HuH-7 (cell line): ENCODE results near the gene PHKG2.

Experiments
- DNase-seq: peaks from one replicate; pipeline ENCODE4 v3.0.0; 2011; ENCODE audit warnings: low spot score

Gene PHKG2

DNA sequence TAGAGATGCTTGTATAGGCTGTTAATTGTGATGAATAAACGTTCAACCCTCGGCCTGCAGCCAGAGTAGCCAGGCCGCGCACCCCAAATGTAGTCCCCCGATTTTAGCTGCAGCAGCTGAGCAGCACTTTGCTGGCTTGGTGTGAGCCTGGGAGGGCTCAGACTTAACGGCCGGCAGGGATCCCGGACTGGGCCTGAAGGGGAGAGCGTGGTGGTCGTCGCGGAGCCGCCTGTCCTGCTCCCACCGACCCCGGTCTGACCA is 26.8 kb downstream of the PHKG2 start:
- DNase-seq, result no peak

DNA sequence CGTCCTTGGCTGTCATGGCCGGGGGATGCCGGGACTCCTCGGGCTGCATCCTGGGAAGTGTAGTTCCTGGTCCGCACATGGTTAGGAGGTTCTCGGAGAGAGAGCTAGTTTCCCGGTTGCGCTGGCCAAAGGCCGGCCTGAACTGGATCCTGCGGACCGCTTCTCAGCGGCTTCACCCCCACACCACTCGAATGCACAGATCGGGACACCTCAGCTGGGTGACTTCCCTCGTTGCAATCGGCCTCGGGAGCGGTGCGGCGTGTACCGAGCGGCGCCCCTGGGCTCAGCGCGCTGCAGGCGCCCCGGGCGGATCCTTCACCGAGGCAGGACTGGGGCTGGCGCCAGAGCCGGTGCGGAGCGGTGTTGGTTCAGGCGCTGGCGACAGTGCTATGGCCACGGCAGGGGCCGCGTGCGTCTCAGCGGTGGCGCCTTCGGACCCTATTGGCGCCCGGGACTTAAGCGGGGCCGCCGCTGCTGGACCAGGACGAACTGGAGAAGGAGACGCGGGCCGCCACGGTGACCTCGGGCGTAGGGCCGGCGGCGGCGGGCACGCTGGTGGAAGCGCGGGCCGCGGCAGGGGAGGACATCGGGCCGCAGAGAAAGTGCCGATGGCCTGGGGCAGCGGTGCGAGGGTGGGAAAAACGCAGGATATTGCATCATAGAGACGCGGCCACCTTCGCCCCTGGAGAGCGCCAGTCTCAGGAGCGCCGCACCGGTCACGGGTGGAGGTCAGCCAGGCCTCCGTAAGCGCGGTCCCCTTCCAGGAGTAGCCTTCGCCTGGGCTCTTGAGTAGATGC is 27.4 kb downstream of the PHKG2 start:
- DNase-seq, result peak; percentile 95

DNA sequence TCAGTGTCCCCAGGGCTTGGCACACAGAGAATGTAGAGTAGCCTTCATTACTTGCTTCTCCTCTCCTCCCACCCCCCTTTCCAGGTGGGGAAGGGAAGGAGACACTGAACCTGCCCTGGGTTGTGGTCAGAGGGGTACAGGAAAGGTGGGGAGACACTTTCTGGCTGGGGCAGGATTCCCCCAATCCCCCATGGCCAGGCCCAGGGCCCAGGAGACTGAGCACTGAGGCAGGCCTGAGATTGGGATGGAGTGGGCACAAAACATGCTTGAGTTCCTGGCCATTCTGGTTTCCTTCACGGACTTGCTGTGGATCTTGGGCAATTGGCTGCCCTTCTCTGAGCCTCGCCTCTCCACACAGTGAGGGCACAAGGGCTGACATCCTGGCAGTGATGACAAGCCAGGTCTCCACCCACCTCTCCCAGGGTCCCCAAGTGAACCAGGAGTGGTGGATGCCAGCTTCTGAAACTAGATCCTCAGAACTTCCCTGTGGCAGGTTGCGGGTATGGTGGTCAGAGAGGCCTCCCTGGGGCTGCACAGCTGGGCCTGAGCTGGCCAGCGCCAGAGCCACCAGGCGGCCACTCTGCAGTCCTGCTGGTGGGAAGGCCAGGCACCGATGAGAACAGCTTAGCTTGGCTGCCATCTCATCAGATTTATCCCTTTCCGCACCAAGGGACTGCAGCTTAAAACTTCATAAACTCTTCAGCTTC is 29.5 kb downstream of the PHKG2 start:
- DNase-seq, result no peak

DNA sequence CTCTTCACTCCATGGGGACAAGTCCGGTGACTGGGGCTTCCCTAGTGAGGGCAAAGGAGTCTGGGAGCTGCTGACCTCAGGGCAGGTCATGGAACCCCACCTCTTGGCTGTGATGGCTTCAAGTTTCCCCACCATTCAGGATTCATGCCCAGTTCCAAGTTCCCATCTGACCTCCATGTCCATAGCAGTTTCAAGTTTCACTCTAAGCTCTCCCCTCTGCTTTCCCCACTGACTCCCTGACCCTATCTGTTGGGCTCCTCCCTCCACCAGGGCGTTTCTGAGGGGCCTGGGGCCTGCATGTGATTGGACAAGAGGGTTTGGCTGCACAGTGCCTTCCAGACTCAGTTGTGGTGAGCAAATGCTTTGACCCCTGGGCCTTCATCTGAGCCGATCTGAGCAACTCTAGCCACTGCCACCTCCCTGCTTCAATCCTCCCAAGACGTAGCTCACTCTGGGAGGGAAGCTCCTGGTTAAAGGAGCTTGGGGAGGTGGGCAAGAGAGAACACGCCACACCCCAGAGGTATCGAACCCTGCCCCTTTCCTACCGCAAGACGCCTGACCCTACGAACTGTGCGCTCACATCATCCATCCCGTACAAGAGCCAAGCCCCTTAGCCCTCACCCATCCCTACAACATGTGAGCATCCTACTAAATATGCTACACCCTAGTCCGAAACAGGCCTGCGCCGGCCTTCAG is 30.5 kb downstream of the PHKG2 start:
- DNase-seq, result no peak

DNA sequence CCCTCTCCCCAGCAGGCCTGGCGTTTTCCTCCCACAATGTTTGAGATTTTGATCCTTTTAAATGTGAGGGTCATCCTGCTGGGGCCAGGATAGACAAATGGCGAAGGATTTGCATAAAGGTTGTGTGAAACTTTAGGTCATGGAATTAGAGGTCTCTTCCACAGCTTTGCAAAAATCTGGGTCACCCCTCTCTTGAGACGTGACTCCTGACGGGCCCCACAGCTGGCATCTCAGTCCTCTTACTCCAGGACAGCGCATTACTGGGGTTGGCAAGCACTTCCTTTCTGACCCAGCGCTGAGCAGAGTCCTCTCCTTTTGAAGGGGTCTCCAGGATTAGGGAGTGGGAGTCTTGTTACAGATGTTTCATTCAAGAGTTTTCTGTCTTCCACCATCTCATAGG is 31.4 kb downstream of the PHKG2 start:
- DNase-seq, result no peak

DNA sequence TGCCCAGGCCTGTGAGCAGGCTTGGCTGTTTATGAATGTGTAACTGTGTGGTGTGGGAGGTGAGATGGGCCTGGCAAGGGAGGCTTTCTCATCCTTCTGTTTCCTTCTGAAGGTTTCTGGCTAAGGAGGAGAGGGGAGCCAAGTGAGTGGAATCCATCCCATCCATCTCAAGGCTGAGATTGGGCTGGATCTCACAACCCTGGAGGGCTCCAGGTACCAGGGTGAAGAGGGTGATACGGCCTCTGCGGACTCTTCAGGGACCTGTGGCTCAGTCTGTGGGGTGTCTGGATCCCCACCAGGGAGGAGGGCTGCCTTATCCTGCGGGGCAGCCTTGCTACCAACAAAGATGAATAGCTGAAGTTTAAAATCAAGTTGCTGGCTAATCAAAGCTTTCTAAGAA is 31.8 kb downstream of the PHKG2 start:
- DNase-seq, result no peak

DNA sequence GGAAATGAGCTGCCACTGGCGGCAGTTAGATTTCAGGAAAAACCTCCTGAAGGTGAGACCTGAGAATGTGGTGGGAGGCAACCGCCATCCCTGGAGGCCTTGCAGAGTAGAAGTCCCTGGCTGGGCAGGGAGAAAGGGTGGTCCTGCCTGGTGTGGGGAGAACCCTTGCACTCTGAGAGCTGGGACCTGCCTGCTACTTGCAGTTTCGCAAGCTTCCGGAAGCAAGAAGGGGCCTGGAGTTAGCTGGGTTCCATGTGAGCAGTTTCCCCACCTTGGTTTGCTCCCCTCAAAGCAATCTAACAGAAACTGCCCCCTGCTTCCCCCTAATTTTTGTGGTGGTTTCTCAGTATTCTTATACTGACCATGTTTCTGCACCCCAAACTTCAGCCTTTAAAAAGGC is 32.3 kb downstream of the PHKG2 start:
- DNase-seq, result no peak

DNA sequence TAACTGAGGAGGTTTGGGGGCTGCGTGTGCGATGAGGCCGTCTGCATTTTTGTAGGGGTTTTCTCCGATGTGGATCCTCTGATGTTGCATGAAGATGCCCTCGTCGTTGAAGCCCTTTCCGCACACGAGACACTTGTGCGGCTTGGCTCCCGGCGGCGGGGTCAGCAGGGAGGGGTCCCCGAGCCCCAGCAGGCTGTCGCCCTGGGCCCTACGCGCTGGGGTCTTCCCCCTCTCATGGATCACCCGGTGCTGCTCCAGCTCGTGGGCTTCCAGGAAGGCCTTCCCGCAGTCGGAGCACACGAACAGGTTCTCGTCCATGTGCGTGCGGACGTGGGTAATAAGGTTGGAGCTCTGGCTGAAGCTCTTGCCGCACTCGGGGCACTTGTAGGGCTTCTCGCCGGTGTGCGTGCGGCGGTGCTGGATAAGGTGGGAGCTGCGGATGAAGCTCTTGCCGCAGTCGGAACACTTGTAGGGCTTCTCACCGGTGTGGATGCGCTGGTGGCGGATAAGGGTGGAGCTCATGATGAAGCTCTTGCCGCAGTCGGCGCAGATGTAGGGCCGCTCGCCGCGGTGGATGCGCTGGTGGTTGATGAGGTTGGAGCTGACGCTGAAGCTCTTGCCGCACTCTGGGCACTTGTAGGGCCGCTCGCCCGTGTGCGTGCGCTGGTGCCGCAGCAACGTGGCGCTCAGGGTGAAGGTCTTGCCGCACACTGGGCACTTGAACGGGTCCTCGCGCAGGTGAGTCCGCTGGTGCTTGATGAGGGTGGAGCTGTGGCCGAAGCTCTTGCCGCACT is 34.5 kb downstream of the PHKG2 start:
- no peak for DNase-seq

DNA sequence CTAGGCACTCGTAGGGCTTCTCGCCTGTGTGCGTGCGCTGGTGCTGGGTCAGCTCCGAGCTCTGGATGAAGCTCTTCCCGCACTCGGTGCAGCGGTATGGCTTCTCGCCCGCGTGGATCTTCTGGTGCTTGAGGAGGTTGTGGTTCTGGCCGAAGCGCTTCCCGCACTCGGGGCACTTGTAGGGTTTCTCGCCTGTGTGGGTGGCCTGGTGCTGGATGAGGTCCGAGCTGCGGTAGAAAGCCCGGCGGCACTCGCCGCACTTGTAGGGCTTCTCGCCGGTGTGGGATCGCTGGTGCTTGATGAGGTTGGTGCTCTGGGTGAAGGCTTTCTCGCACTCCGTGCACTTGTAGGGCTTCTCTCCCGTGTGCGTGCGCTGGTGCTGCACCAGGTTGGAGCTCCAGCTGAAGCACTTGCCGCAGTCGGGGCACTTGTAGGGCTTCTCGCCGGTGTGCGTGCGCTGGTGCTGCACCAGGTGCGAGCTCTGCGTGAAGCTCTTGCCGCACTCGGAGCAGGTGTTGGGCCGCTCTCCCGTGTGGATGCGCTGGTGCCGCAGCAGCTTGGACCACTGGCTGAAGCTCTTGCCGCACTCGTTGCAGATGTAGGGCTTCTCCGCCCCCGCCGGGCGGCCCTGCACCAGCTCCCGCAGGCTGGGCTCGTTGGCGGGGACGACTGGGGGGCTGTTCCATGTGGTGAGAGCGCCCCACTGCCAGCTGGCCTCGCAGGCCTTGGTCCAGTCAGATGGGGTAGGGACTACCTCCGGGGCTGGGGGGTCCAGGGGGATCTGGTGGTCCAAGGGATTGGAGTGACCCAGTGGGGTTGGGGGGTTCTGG is 35.3 kb downstream of the PHKG2 start:
- no peak for DNase-seq

DNA sequence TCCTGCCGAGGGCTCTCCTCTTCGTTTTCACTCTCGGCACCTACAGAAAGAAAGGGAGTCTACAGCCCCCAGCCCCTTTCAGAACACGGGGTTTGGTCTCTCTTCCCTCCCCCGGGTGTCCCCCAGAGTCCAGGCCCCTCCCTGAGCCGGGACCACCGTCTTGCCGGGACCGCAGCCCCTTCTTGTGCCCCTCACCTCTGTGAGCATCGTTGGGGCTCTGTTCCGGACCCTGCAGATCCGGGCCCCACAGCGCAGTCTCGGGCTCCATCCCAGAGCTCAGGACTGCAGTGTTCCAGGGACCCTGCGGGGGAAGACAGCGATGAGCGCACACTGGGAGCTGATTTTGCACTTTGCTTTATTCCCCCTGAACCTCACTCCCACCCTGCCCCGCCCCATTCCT is 36.0 kb downstream of the PHKG2 start:
- DNase-seq, result no peak

DNA sequence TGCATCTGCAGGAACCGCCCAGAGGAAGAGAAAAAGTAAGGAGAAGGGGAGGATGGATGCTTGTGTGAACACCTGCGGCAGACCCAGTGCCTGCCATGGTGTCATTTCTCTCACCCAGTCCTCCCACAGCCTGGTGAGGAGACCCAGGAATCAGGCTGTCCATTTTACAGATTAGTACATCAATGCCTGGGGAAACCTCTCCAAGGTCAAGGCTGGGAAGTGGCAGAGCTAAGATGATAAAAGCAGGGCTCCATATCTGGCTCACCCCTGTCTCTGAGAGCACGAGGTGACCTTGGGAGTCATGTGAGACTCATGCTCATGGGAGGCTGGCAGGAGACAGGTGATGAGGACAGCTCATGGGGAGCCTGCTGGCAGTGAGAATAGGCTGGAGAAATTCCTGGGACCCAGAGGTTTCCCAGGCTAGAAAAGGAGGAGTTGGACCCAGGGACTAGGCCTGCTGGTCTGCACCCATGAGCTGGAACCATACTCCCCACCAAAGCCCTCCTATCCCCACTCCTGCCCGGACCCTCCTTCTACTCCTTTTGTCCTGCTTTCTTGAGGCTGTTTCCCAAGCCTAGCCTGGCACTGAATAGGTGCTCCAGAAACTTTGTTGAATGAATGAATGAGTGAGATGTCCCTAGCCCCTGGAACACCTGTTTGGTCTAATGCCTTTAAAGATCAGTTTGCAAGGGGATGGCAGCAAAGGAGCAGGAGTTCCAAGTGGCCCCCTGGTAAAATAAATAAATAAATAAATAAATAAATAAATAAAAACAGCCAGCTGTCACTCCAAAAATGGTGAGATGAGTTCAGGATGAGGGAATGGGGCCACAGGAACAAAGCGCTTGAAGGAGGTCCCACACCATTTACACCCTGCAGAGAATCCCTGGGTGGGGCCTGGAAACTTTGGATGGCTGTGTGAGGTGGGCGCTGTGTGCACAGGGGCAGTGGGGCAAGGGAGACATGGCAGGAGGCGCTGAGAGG is 37.2 kb downstream of the PHKG2 start:
- no peak for DNase-seq

DNA sequence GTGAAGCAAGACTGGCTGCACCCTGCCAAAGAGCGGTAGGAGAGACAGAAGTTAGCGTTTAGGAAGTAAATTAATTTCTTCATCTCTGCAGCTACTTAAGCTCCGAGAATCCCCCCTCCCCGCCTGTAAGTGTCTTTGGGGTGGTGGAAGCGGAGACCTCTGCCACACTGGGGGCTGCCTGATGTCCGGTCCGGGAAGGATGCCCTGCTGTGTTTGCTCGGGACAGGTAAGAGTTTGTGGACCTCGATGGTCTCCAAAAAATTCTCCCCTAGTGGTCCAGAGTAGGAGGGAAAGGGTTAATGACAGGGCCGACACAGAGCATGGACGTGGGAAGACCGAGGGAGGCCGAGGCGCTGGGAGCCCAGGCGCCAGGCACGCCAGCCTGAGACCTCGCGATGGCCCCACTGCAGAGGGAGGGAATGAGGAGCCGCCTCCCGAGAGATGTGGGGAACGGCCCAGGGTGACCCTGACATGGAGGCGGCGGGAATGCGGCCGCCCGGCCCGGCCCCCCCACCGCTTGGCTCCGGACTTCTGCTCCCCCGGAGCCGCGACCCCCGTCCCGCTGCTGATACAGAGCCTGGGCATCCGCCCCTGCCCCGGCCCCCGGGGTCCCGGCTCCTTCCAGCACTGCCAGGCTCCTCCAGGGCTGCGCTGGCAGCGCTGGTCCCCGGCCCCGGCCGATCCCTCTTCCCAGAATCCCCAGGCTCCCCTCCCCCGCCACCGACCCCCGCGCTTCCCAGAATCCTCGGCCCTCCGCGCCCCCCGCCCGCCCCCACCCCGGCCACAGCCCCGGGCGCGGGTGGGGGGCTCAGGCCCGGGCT is 38.1 kb downstream of the PHKG2 start:
- DNase-seq, result peak; percentile 67

DNA sequence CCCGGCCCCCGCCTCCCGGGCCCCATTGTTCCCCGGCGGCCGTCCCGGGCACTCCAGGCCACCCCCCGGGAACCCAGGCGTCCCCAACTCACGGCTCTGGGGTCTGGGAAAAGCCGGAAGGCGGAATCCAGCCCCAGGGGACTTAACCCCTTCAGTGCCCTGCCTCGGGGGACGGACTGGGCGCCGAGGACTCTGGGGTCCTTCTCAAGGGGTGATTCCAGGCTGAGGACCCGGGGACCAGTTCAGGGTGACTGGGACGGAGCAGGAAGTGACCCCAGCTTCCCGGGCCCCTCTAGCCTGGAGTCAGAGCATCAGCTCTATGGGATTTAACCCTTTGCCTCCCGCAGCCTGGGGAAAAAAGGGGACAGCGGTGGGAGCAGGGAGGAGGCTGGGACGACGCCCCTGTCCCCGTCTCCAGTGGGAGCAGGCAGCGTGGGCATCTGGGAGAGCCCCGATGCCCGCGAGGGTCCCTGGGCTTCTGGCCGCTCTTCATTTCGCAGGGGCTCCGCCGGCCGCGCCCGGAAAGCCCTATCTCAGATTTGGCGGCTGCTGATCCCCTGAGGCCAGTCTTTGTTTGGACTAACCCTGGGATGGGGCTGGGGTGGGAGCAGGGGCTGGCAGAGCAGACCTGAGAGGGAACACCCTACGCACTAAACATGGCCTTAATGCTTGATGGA is 38.8 kb downstream of the PHKG2 start, which contains the start of gene ZNF629:
Gene ZNF629, minus strand, starts transcription at position 270 of the 677 bp plus-strand sequence. CDS start 2,723 bp downstream, outside the sequence.
- DNase-seq, result peak; percentile 87

DNA sequence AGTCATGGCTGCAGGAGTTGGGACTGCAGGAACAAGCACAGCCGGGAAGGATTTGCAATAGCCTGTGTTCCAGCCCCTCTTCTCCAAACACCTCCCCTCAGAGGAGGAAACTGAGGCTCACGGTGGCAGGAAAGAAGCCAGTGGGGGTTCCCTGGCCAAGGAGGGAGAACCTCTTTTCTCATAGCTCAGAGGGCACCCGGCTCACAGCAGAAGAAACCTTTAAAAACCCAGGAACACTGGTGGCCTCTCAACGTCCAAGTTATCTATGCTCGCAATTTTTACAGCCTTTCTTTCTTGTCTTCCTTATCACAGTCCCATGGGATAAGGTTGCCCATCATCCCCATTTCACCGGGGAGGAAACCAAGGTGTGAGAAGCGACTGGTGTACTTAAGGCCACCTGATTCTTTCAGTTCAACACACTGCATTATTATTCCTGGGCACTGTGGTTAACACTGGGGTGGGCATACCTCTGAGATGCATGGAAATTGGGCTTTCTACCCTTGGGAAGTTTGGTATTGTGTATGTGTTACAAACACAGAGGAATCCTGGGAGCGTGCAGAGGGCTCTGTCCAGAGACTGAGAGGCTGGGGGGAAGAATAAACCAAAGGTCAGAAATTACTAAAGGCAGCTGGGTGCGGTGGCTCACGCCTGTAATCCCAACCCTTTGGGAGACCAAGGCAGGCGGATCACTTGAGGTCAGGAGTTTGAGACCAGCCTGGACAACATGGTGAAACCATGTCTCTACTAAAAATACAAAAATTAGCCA is 39.6 kb downstream of the PHKG2 start:
- peak; percentile 48 for DNase-seq

DNA sequence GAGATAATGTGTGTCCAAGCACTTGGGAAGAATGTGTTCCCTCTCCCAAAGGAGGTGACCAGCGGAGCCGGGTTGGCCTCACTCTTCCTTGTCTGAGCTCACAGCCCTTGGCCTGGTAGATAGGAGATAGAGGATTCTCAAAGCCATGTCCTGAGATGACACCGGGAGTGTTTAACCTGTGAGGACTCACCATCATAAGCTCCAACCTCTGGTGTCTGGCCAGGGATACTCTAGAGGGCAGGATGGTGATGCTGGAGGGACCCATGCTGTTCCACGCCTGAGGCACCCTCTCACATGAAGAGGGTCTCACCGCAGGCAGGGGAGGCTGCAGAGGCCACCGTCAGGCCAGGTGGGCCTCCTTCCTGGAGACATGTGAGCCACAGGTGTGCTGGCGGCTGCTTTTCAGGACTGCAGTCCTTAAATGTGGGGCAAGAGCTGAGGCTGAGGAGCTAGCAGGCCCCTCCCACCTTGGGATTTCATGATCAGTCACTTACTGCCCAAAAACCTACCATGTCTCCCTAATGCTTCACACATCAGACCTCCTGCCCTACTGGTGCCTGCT is 45.4 kb downstream of the PHKG2 start:
- no peak for DNase-seq

DNA sequence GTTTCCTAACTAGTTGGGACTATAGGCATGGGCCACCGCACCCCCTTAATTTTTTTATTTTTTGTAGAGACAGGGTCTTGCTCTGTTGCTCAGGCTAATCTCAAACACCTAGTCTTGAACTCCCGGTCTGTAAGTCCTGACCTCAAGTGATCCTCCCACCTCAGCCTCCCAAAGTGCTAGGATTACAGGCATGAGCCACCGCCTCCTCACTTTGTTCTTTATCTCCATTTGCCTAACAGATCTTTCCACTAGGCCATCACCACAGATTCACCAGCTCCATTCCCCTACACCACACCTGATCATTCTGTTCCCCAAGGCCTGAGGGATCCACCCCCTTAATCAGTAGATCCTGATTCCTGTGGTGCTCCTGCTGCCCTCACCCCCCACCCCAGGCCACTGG is 46.4 kb downstream of the PHKG2 start:
- DNase-seq, result no peak

DNA sequence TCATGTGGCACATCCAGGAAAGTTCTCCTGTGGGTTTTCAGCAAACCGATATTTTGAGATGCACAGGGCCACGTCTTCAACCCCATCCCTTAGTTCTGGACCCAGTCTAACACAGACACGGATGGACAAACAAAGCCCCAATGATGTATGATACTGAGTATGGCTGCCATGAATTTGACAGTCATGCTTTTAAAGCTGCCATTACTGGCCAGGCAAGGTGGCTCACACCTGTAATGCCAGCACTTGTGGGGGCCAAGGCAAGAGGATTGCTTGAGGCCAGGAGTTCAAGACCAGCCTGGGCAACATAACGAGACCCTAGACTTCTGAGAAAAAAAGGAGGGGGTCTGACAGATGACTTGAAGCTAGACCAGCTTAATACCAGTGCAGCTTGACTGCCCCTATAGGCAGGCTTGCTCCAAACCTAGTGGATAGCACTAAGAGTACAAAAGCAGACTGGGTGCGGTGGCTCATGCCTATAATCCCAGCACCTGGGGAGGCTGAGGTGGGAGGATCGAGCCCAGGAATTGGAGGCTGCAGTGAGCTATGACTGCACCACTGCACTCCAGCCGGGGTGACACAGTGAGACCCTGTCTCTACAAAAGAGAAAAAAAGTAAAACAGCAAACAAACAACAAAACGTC is 49.6 kb downstream of the PHKG2 start:
- DNase-seq, result no peak
